ENCODE measurements around the gene SCRN1.

- TF ChIP-seq CTCF (conservative IDR thresholded peaks at IDR 0.05; ENCODE audit: low read depth, low read length) (no peak), POLR2A (IDR thresholded peaks at IDR 0.05; ENCODE audit: low read depth, low read length) (no peak), RAD21 (IDR thresholded peaks at IDR 0.05; ENCODE audit: low read length) (no peak), RFX5 (IDR thresholded peaks at IDR 0.05; ENCODE audit: low read depth, low read length) (no peak), NFE2L2 (IDR thresholded peaks at IDR 0.05; ENCODE audit: low read depth, low read length) (no peak), RCOR1 (IDR thresholded peaks at IDR 0.05; ENCODE audit: insufficient replicate concordance, low read length) (no peak), MAFK (IDR thresholded peaks at IDR 0.05; ENCODE audit: low read depth, low read length) (no peak), SMC3 (IDR thresholded peaks at IDR 0.05; ENCODE audit: low read depth, low read length) (no peak), BHLHE40 (IDR thresholded peaks at IDR 0.05; ENCODE audit: low read depth, low read length) (no peak), CEBPB (IDR thresholded peaks at IDR 0.05; ENCODE audit: low read depth, low read length) (no peak)
- TF ChIP-seq, protein P1, sequence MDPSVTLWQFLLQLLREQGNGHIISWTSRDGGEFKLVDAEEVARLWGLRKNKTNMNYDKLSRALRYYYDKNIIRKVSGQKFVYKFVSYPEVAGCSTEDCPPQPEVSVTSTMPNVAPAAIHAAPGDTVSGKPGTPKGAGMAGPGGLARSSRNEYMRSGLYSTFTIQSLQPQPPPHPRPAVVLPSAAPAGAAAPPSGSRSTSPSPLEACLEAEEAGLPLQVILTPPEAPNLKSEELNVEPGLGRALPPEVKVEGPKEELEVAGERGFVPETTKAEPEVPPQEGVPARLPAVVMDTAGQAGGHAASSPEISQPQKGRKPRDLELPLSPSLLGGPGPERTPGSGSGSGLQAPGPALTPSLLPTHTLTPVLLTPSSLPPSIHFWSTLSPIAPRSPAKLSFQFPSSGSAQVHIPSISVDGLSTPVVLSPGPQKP (IDR thresholded peaks at IDR 0.05; ENCODE audit: borderline replicate concordance, low read depth, low read length), result no peak
- TF ChIP-seq, protein P2, sequence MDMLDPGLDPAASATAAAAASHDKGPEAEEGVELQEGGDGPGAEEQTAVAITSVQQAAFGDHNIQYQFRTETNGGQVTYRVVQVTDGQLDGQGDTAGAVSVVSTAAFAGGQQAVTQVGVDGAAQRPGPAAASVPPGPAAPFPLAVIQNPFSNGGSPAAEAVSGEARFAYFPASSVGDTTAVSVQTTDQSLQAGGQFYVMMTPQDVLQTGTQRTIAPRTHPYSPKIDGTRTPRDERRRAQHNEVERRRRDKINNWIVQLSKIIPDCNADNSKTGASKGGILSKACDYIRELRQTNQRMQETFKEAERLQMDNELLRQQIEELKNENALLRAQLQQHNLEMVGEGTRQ (IDR thresholded peaks at IDR 0.05; ENCODE audit: low read depth, low read length), result no peak
Observed at GRCh38 chr7:29918850-29919249, 70.8 kb downstream of the SCRN1 start.

Data from IMR-90 (cell line).